ENCODE data around the gene TFCP2.

- TF ChIP-seq CTCF (conservative IDR thresholded peaks at IDR 0.05) (no peak), ZFX (IDR thresholded peaks at IDR 0.05) (no peak)
Observed at GRCh38 chr12:51217968-51218606, 45.2 kb upstream of the TFCP2 start, which contains the start of gene POU6F1.

Measured in C4-2B (cell line).